NCI-H2107 (cell line): ENCODE measurements around the gene DOCK7.

ENCODE experiments used
- DNase-seq: peaks from one replicate; lab custom pipeline; 2025; lab: John Stamatoyannopoulos, UW

DOCK7 gene

DNA sequence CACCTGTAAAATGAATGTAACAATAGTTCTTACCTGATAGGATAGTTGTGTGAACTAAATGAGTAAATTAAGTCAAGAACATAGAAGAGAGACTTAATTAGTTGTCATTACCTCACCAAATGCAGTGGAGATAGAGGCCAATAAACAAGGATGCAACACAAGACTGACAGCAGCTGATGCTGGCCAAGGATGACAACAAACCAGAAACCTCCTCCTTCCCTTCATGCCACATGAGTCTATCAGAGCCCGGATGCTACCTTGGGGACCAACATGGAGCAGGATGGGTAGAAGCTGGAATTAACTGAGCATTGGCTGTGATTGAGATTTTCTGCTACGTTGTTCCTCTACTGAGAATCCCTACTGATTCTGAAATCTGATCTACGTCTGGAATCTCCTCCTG, 281.6 kb downstream of the DOCK7 start:
- DNase-seq: no peak

DNA sequence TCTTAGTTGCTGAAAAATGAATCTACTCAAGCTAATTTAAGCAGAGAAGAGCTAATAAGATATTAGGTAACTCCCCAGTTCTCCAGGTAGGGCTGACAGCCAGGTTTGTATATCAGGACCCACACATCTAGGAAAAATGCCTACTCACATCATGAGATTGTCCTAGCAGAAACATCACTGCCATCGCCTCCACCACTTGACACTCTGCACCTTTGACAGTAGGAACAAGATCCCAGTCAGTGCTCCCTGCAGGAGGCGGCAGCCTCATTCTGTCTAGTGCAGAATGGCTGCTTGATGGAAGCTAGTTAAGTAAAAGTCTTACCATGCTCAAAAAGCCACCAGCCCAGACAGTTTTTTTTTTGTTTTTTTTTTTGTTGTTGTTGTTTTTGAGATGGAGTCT, 282.9 kb downstream of the DOCK7 start:
- DNase-seq: no peak
